Loucy (cell line): ENCODE measurements around the gene EMP1.

Experiments
- H2AFZ ChIP-seq: fragments of 200-600 bp; sonication (generic); 2 replicates; pipeline ENCODE4 v1.6.0; 2016; ENCODE audit warnings: antibody characterized with exemption, mild to moderate bottlenecking, low read length, moderate library complexity
- H3F3A ChIP-seq: fragments of 200-600 bp; 2 replicates; pipeline ENCODE4 v1.6.0; 2016; ENCODE audit warnings: antibody characterized with exemption, low read depth, mild to moderate bottlenecking
- H3K27me3 ChIP-seq: fragments of 200-600 bp; sonication (generic); 2 replicates; pipeline ENCODE4 v1.6.1; 2014; ENCODE audit warnings: low read length, mild to moderate bottlenecking; ENCODE audit not compliant: insufficient read depth, poor library complexity, severe bottlenecking
- H3K36me3 ChIP-seq: fragments of 200-600 bp; sonication (generic); 2 replicates; pipeline ENCODE4 v1.6.1; 2016; ENCODE audit warnings: low read length; ENCODE audit not compliant: insufficient read depth
- H3K4me1 ChIP-seq: fragments of 200-600 bp; sonication (generic); 2 replicates; pipeline ENCODE4 v1.5.1; 2014; ENCODE audit warnings: low read length, mild to moderate bottlenecking; ENCODE audit not compliant: insufficient read depth, poor library complexity, severe bottlenecking
- H3K4me2 ChIP-seq: fragments of 200-600 bp; sonication (generic); 2 replicates; pipeline ENCODE4 v1.6.0; 2014; ENCODE audit warnings: antibody characterized with exemption, low read length, low read depth, mild to moderate bottlenecking; ENCODE audit not compliant: poor library complexity, severe bottlenecking
- H3K4me3 ChIP-seq: fragments of 200-600 bp; sonication (generic); 2 replicates; pipeline ENCODE4 v1.5.1; 2014; ENCODE audit warnings: low read length, mild to moderate bottlenecking, mixed read lengths; ENCODE audit not compliant: poor library complexity, severe bottlenecking
- H3K79me2 ChIP-seq: fragments of 200-600 bp; sonication (generic); 2 replicates; pipeline ENCODE4 v1.6.1; 2014; ENCODE audit warnings: low read length; ENCODE audit not compliant: insufficient read depth
- H3K9ac ChIP-seq: fragments of 200-600 bp; sonication (generic); 2 replicates; pipeline ENCODE4 v1.6.0; 2014; ENCODE audit warnings: mild to moderate bottlenecking, low read depth, low read length, moderate library complexity; ENCODE audit not compliant: poor library complexity, severe bottlenecking
- H3K9me2 ChIP-seq: fragments of 200-600 bp; sonication (generic); replicated peaks from 2 replicates; pipeline ENCODE4 v1.6.1; 2016; ENCODE audit warnings: low read depth, low read length, mixed read lengths
- H3K9me3 ChIP-seq: fragments of 200-600 bp; sonication (generic); 2 replicates; pipeline ENCODE4 v1.6.1; 2014; ENCODE audit warnings: mild to moderate bottlenecking, antibody characterized with exemption, low read length, low read depth; ENCODE audit not compliant: insufficient read depth
- H4K20me1 ChIP-seq: fragments of 200-600 bp; sonication (generic); 2 replicates; pipeline ENCODE4 v1.6.0; 2014; ENCODE audit warnings: antibody characterized with exemption, low read length, mild to moderate bottlenecking; ENCODE audit not compliant: insufficient read depth, poor library complexity, severe bottlenecking
- CTCF ChIP-seq: fragments of 200-600 bp; sonication (generic); conservative IDR thresholded peaks from 2 replicates; pipeline ENCODE4 v1.5.1; 2014; ENCODE audit warnings: mild to moderate bottlenecking, antibody characterized with exemption, low read length
- EZH2phosphoT487 ChIP-seq: fragments of 200-600 bp; IDR thresholded peaks from 2 replicates; pipeline ENCODE4 v1.6.1; 2018; ENCODE audit warnings: antibody characterized with exemption, mild to moderate bottlenecking, moderate library complexity, borderline replicate concordance

The EMP1 gene

DNA sequence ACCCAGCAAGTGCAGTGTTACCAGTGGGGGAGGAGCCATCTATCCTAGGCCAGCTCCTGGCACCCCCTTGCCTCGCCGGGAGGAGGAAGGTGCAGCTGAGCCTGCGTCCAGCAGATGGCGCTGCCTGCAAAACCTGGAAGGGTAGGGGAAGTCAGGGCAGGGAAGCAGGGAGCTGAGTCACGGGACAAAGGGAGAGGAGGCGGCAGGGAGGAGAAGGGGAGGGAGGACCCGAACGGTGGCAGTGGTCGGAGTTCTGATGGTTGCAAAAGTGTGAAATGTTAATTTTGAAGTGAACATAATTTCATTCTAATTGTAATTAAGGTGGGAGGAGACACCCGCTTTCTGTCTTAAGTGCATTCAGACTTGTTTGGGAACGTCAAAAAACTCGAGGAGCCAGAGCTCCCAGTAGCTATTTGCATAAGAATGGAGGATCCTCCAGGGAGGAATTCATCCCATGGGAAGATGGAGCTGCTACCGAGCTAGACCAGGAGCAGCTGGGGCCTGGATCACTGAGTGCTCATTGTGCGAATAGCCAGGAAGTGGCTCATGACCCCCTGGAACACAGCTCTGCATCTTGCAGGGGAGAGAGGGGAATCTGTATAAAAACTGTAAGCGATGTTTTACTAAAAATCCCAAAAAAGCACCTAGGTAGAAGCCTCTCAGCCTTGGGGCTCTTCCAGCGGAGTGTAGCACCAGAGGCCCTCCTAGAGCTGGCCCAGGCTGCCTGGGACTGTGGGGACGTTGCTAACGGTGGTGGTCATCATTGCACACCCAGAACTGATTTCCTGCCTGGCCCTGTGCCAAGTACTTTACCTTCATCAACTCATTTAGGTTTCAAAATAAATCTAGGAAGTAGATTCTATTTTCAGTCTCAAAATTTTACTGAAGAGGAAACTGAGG lies 59.5 kb downstream of the EMP1 start:
- Histone ChIP-seq H3K4me2 (peak overlapping the region; percentile 52), H3K9me2 (no peaks in the 10 kb centered on the region), H3K4me3 (peak overlapping the region; percentile 56), H3K27me3 (no peaks in the 10 kb centered on the region), H4K20me1 (no peaks in the 10 kb centered on the region), H3K9ac (peak overlapping the region; percentile 30), H3F3A (no peaks in the 10 kb centered on the region), H3K36me3 (no peaks in the 10 kb centered on the region), H2AFZ (peak overlapping the region; percentile 85), H3K9me3 (no peaks in the 10 kb centered on the region), H3K4me1 (peaks cover 5% of the 10 kb centered on the region), H3K79me2 (no peaks in the 10 kb centered on the region)
- TF ChIP-seq EZH2phosphoT487 (no peak), CTCF (peak; percentile 98)

DNA sequence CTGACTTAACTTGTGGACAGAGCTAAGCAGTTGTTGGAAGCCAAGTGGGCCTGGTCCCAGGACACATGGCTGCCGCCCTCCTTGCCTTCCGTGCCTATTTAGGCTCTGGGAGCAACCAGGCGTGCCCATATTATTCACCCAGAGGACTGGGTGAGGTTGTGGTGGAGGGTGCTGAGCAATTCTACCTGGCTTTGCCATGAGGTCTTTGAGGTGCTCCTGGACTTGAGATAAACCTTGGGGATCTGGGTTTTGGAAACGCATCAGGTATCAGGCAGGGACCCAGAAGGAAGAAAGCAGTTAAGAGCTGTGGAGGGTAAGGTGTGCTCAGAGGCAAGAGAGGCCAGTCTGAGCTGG lies 60.1 kb downstream of the EMP1 start:
- H2AFZ ChIP-seq, result peak overlapping the region; percentile 85
- no peaks in the 10 kb centered on the region for H3K36me3 ChIP-seq
- no peaks in the 10 kb centered on the region for H3K9me2 ChIP-seq
- H4K20me1 ChIP-seq, result no peaks in the 10 kb centered on the region
- H3K4me1 ChIP-seq, result peaks cover 5% of the 10 kb centered on the region
- no peaks in the 10 kb centered on the region for H3K9me3 ChIP-seq
- H3K9ac ChIP-seq, result no peak overlapping the region
- H3K79me2 ChIP-seq, result no peaks in the 10 kb centered on the region
- no peaks in the 10 kb centered on the region for H3F3A ChIP-seq
- H3K4me3 ChIP-seq, result no peak overlapping the region
- TF ChIP-seq CTCF (no peak), EZH2phosphoT487 (no peak)
- no peaks in the 10 kb centered on the region for H3K27me3 ChIP-seq
- H3K4me2 ChIP-seq, result no peak overlapping the region

- H4K20me1 ChIP-seq, result no peaks in the 10 kb centered on the region
- H3K4me1 ChIP-seq, result peaks cover 5% of the 10 kb centered on the region
- H3K79me2 ChIP-seq, result no peaks in the 10 kb centered on the region
- no peaks in the 10 kb centered on the region for H3K36me3 ChIP-seq
- H3K4me2 ChIP-seq, result no peak overlapping the region
- H3F3A ChIP-seq, result no peaks in the 10 kb centered on the region
- no peak overlapping the region for H3K9ac ChIP-seq
- no peaks in the 10 kb centered on the region for H3K9me2 ChIP-seq
- no peaks in the 10 kb centered on the region for H3K27me3 ChIP-seq
- H2AFZ ChIP-seq, result no peak overlapping the region
- H3K4me3 ChIP-seq, result no peak overlapping the region
- TF ChIP-seq EZH2phosphoT487 (no peak), CTCF (no peak)
- H3K9me3 ChIP-seq, result no peaks in the 10 kb centered on the region
Observed at GRCh38 chr12:13257356-13257875, 60.9 kb downstream of the EMP1 start.
